22Rv1 (cell line): ENCODE measurements around the gene FLCN.

Source experiments
- ZFX ChIP-seq: fragments of 450-650 bp; IDR thresholded peaks from 2 replicates; pipeline ENCODE4 v1.6.1; 2017; ENCODE audit warnings: antibody characterized with exemption, borderline replicate concordance
- TF ChIP-seq, protein P1 (sequence below): fragments of 450-650 bp; IDR thresholded peaks from 2 replicates; pipeline ENCODE4 v1.5.1; 2017; ENCODE audit warnings: mild to moderate bottlenecking

DNA sequence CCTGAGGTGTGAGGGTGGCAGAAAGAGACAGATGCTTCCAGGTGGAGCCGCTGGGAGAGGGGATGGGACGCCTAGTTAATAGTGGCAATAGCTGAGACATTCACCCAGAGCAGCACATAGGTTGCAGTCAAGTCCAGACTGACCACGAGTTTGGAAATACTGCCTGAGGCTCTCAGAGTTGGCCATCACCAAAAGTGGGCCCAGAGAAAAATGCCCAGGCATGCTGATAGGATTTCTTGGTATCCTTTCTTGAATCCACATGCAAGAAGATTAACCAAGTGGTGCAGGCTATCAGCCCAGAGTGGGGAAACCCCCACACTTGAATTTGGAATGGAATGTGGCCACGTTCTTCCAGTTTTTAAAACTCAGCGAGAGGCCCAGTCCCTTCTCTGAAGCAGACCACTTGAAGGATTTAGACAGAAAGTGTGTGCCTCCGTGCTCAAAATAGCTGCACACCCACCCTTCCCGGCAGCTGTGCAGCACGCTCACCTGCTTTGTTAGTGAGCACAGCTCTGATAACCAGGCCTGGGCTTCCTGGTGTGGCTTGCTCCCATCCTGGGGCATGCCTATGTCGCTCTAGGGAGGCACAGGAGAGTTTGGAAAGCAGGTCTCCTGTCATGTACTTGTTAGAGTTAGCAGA, 66.5 kb downstream of the FLCN start:
- TF ChIP-seq, protein P1, sequence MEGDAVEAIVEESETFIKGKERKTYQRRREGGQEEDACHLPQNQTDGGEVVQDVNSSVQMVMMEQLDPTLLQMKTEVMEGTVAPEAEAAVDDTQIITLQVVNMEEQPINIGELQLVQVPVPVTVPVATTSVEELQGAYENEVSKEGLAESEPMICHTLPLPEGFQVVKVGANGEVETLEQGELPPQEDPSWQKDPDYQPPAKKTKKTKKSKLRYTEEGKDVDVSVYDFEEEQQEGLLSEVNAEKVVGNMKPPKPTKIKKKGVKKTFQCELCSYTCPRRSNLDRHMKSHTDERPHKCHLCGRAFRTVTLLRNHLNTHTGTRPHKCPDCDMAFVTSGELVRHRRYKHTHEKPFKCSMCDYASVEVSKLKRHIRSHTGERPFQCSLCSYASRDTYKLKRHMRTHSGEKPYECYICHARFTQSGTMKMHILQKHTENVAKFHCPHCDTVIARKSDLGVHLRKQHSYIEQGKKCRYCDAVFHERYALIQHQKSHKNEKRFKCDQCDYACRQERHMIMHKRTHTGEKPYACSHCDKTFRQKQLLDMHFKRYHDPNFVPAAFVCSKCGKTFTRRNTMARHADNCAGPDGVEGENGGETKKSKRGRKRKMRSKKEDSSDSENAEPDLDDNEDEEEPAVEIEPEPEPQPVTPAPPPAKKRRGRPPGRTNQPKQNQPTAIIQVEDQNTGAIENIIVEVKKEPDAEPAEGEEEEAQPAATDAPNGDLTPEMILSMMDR, result no peak
- no peak for TF ChIP-seq ZFX
